ENCODE results near the gene PPP2R3A.

DNA sequence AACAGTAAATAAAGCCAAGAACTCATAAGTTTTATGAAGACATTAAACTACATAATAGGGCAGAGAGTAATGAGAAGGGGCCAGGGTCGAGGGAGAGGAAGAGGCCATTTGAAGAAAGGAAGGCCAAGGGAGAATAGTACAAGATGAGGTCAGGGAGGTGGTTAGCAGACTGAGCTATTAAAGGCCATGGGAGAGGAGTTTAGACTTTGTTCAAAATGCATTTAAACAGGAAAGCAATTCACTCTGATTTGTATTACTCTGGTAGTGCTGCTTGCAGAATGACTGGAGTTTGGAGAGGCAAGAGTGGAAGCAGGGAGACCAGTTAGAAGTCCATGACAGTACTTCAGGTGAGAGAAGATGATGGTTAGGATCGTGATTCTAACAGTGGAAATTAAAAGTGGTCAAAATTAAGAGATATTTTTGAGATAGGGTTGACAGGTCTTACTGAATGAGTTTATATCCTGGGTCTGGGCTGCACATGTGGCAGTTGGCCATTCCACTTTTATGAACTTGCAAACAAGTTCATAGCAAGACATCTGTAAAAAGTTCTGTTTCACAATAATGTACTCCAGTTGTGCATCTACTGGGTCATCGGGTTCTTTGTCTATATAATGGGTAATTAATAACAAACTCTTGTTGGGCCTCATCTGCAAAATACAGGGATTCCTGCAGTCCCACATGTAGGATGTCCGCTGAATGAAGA lies 16.3 kb downstream of the PPP2R3A start:
- TF ChIP-seq CTCF (IDR thresholded peaks at IDR 0.05) (no peak), POLR2AphosphoS5 (IDR thresholded peaks at IDR 0.05) (no peak), EP300 (IDR thresholded peaks at IDR 0.05; ENCODE audit: low read depth) (no peak)

Measured in transverse colon (tissue), 4 donors.